GM21528 (cell line): ENCODE measurements around the gene GNG13.
"Not testable (repeated sequence)": the region's sequence is repeated elsewhere in the genome, so short reads cannot be mapped to it uniquely, and the experiment has no call there.

Source experiments
- ATAC-seq: cut with Tn5 transposase; IDR thresholded peaks from one replicate; pipeline ENCODE4 v1.9.1; 2021; ENCODE audit warnings: mild to moderate bottlenecking, moderate library complexity; ENCODE audit not compliant: unreplicated experiment, low FRiP score

The GNG13 gene

DNA sequence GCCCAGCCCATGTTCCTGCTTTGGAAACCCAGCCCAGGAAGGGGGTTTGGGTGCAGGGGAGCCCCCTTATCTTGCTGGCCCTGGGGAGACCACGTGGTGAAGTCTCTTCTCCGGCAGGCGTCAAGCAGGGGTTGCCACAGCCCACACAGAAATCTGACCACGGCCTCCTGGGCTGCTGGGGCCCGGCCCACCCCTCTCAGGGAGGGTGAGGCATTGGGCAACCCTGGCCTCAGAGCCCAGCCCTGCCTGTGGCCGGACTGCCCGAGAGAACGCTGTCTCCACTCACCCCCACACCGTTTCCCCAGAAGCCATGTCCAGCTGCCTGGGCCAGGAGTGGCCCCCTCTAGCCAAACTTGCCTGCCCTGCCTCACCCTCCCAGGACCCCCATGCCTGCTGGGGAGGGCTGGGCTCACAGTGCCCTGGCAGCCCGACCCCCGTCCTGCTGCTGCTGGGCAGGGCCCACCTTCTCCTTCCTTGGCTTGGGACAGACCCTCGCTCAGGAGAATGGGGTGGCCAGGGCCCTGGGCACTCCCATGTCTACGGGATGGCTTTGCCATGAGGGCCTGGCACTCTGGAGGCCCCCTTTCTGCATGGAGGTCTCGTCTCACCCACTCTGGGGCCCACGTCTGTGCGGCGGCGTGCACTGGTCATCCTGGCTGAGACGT is 19.1 kb downstream of the GNG13 start:
- no peak for ATAC-seq

GRCh38 chr16:780296-780695 is 20.2 kb downstream of the GNG13 start:
- ATAC-seq, result no peak

DNA sequence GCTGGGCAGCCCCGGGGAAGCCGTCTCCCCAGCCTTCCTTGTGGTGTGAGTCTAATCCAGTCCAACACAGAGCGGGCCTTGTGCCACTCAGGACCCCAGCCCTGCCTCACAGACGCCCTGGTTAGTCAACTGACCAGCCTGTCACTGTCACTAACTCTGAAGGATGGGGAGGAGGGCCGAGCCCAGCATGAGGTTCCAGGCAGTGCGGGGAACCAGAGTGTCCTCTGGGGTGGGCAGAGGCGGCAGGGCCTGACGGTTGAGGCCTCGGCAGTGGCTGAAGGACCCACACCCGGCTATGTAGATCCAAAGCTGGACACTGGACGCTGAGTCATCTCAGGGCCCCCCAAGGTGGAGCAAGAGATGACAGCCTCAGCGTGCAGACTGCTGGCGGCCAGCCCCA is 21.0 kb downstream of the GNG13 start:
- ATAC-seq, result no peak

DNA sequence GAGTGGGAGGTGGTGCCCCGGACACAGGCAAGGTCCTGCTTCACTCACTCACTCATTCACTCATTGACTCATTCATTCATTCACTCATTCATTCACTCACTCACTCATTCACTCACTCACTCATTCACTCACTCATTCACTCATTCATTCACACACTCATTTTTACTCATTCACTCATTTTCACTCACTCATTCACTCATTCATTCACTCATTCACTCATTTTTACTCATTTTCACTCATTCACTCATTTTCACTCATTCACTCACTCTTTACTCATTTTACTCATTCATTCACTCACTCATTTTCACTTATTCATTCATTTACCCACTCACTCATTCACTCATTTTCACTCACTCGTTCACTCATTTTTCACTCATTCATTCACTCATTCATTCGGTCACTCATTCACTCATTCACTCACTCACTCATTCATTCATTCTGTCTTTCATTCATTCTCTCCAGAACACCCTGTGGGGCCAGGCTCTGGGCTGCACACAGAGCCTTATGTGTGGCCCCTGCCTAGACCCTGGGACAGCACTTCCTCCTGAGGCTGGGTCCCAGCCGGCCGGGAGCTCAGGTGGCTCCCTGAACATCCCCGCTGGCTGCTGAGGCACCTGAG is 21.5 kb downstream of the GNG13 start:
- no peak for ATAC-seq

- no peak for ATAC-seq
Observed at GRCh38 chr16:778447-778846, 22.1 kb downstream of the GNG13 start.

- ATAC-seq, result no peak
Observed at GRCh38 chr16:777826-778225, 22.7 kb downstream of the GNG13 start.

GRCh38 chr16:776824-777223 is 23.7 kb downstream of the GNG13 start:
- no peak for ATAC-seq

- not testable (repeated sequence) for ATAC-seq
Observed at GRCh38 chr16:776298-776697, 24.2 kb downstream of the GNG13 start.

GRCh38 chr16:775236-775796 is 25.2 kb downstream of the GNG13 start:
- ATAC-seq, result no peak

- ATAC-seq, result no peak
Observed at GRCh38 chr16:774086-775001, 26.2 kb downstream of the GNG13 start.

- no peak for ATAC-seq
Observed at GRCh38 chr16:772959-773358, 27.6 kb downstream of the GNG13 start.

DNA sequence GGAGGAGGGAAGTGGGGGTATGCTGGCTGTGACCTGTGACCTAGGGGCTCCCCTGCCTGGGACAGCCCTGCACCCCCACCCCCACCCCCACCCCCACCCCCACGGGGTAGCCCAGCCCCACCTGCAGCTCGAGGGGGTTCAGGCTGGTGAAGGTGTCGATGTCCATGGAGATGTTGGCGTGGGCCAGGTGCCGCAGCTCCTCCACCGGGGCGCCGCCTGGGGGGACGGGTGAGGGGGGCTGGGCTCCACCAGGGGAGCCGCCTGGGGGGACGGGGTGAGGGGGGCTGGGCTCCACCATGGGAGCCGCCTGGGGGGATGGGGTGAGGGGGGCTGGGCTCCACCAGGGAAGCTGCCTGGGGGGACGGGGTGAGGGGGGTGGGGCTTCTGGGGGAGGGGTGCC is 30.1 kb downstream of the GNG13 start:
- no peak for ATAC-seq

GRCh38 chr16:769934-770333 is 30.6 kb downstream of the GNG13 start:
- ATAC-seq, result no peak

DNA sequence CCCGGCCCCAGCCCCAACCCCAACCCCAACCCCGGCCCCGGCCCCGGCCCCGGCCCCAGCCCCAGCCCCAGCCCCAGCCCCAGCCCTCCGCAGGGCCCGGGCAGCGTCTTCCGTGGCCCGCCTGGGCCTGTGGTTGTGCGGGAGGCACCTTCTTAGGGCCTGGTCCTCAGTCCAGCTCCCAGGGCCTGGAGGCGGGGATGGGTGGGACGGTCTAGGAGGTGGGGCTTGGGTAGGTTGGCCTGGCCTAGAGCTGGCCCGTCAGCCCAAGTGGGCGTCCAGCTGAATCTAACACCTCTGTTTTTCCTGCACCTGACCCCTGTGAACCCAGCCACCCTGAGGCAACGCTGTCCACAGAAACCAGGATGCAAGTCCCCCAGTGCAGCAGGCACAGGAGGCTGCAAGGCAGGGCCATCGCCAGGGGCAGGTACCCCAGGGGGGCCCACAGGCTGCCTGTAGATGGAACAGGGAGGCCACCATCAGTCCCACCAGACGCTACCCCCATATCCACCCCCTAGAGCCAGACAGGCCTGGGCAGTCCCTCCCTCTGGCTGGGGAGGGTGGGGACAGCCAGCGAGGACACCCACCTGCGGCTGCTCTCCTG is 31.2 kb downstream of the GNG13 start:
- no peak for ATAC-seq

GRCh38 chr16:768428-768827 is 32.1 kb downstream of the GNG13 start:
- no peak for ATAC-seq

GRCh38 chr16:767743-768235 is 32.7 kb downstream of the GNG13 start:
- ATAC-seq, result no peak

DNA sequence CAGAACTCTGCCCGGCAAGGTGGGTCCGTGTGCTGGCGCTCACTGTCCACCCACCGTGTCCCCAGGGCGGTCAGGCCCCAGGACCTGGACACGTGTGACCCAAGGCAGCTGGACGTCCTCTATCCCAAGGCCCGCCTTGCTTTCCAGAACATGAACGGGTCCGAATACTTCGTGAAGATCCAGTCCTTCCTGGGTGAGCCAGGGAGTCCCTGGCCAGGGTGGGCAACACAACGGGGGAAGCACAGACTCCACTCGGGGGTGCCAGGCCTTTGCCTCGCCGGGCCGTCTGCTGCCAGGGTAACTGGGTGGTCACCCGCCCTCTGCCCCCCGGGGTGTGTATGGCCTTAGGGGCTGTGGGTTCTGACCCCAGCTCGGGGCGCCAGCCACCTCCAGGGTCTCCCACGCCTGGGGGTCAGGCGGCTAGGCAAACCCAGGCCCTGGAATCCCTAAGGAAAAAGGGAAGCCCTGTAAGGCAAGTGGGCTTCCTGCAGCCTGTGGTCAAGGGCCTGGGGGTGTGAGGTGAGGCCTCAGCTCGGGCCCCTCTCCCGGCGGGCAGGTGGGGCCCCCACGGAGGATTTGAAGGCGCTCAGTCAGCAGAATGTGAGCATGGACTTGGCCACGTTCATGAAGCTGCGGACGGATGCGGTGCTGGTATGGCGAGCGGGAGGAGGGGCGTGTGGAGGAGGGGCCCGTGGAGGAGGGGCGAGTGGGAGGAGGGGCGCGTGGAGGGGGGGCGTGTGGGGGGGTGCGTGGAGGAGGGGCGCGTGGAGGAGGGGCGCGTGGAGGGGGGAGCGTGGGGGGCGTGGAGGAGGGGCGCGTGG is 33.5 kb downstream of the GNG13 start:
- ATAC-seq, result no peak

DNA sequence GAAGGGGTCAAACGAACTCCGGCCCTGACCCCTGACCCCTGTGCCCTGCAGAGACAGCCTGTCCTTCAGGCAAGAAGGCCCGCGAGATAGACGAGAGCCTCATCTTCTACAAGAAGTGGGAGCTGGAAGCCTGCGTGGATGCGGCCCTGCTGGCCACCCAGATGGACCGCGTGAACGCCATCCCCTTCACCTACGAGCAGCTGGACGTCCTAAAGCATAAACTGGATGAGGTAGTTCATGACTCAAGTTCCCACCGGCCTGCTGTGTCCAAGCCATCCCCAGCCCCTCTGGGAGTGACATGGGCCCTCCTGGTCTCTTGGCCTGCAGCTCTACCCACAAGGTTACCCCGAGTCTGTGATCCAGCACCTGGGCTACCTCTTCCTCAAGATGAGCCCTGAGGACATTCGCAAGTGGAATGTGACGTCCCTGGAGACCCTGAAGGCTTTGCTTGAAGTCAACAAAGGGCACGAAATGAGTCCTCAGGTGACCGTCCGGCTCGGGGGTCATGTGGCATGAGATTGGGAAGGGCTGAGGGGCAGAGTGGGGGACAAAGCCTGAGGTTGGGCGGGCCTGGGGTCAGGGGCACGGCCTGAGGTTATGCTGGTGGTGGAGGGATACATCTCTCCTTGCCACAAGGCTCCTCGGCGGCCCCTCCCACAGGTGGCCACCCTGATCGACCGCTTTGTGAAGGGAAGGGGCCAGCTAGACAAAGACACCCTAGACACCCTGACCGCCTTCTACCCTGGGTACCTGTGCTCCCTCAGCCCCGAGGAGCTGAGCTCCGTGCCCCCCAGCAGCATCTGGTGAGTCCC is 34.3 kb downstream of the GNG13 start:
- no peak for ATAC-seq

GRCh38 chr16:765488-765865 is 35.1 kb downstream of the GNG13 start:
- no peak for ATAC-seq
